ENCODE results near the gene PRKAB2.
"Not testable (repeated sequence)": the region's sequence is repeated elsewhere in the genome, so short reads cannot be mapped to it uniquely, and the experiment has no call there.

PRKAB2 gene

GRCh38 chr1:147201786-147202185 lies 29.5 kb upstream of the PRKAB2 start:
- Histone ChIP-seq H3K27me3 (no peaks in the 10 kb centered on the region), H3K4me3 (ENCODE audit: low read depth in 1 of 2, low read length in 1 of 2) (no peak overlapping the region), H3K4me1 (ENCODE audit: control insufficient read depth in 1 of 2, insufficient read depth in 1 of 2, low read depth in 1 of 2, low read length in 1 of 2) (peaks cover 0 to 11% of the 10 kb centered on the region in 2 experiments), H3K9me3 (no peaks in the 10 kb centered on the region), H3K36me3 (no peaks in the 10 kb centered on the region), H3K27ac (no peak overlapping the region)
- no peak for TF ChIP-seq CTCF (IDR thresholded peaks at IDR 0.05)

GRCh38 chr1:147201276-147201675 lies 29.0 kb upstream of the PRKAB2 start:
- no peak overlapping the region for H3K4me3 ChIP-seq (ENCODE audit: low read depth in 1 of 2, low read length in 1 of 2)
- H3K36me3 ChIP-seq: no peaks in the 10 kb centered on the region
- no peak for TF ChIP-seq CTCF (IDR thresholded peaks at IDR 0.05)
- no peak overlapping the region for H3K27ac ChIP-seq
- no peaks in the 10 kb centered on the region for H3K27me3 ChIP-seq
- peaks cover 0 to 11% of the 10 kb centered on the region in 2 experiments for H3K4me1 ChIP-seq (ENCODE audit: control insufficient read depth in 1 of 2, insufficient read depth in 1 of 2, low read depth in 1 of 2, low read length in 1 of 2)
- H3K9me3 ChIP-seq: no peaks in the 10 kb centered on the region

- H3K36me3 ChIP-seq; H3K4me1 ChIP-seq (ENCODE audit: control insufficient read depth in 1 of 2, insufficient read depth in 1 of 2, low read depth in 1 of 2, low read length in 1 of 2); H3K9me3 ChIP-seq; H3K4me3 ChIP-seq (ENCODE audit: low read depth in 1 of 2, low read length in 1 of 2); H3K27me3 ChIP-seq; H3K27ac ChIP-seq: not testable (repeated sequence)
Measured at GRCh38 chr1:147197324-147197723, 25.1 kb upstream of the PRKAB2 start.

GRCh38 chr1:147189514-147189913 lies 17.2 kb upstream of the PRKAB2 start:
- no peak overlapping the region for H3K27ac ChIP-seq
- no peak for TF ChIP-seq CTCF (IDR thresholded peaks at IDR 0.05)
- no peak overlapping the region for H3K4me3 ChIP-seq (ENCODE audit: low read depth in 1 of 2, low read length in 1 of 2)
- H3K27me3 ChIP-seq: no peaks in the 10 kb centered on the region
- H3K36me3 ChIP-seq: no peaks in the 10 kb centered on the region
- no peaks in the 10 kb centered on the region for H3K9me3 ChIP-seq
- H3K4me1 ChIP-seq (ENCODE audit: control insufficient read depth in 1 of 2, insufficient read depth in 1 of 2, low read depth in 1 of 2, low read length in 1 of 2): no peaks in the 10 kb centered on the region

- Histone ChIP-seq H3K4me3 (ENCODE audit: low read depth in 1 of 2, low read length in 1 of 2) (no peak overlapping the region), H3K4me1 (ENCODE audit: control insufficient read depth in 1 of 2, insufficient read depth in 1 of 2, low read depth in 1 of 2, low read length in 1 of 2) (no peaks in the 10 kb centered on the region), H3K36me3 (no peaks in the 10 kb centered on the region), H3K27me3 (no peaks in the 10 kb centered on the region), H3K9me3 (no peaks in the 10 kb centered on the region), H3K27ac (no peak overlapping the region)
- no peak for TF ChIP-seq CTCF (IDR thresholded peaks at IDR 0.05)
Measured at GRCh38 chr1:147185432-147185831, 13.2 kb upstream of the PRKAB2 start.

- H3K36me3 ChIP-seq: no peaks in the 10 kb centered on the region
- H3K4me1 ChIP-seq (ENCODE audit: control insufficient read depth in 1 of 2, insufficient read depth in 1 of 2, low read depth in 1 of 2, low read length in 1 of 2): peaks cover 6 to 14% of the 10 kb centered on the region in 2 experiments
- no peak overlapping the region for H3K4me3 ChIP-seq (ENCODE audit: low read depth in 1 of 2, low read length in 1 of 2)
- H3K27ac ChIP-seq: no peak overlapping the region
- no peak for TF ChIP-seq CTCF (IDR thresholded peaks at IDR 0.05)
- no peaks in the 10 kb centered on the region for H3K9me3 ChIP-seq
- peaks cover 21% of the 10 kb centered on the region for H3K27me3 ChIP-seq
Measured at GRCh38 chr1:147177611-147178380, 5.5 kb upstream of the PRKAB2 start.

All from neutrophil (primary cell).